OCI-LY3 (cell line): Measurements from ENCODE around the gene TCF4.

Source experiments
- H2AFZ ChIP-seq: fragments of 200-600, 300-600 bp; shearing (Covaris generic); 2 replicates; pipeline ENCODE4 v1.6.0; 2014; ENCODE audit warnings: antibody characterized with exemption, low read depth, low read length
- H3K27ac ChIP-seq: fragments of 200-600, 300-600 bp; sonication (generic); 2 replicates; pipeline ENCODE4 v1.5.1; 2014; ENCODE audit warnings: mild to moderate bottlenecking, low read length, moderate library complexity, mixed read lengths
- H3K27me3 ChIP-seq: fragments of 200-600, 300-600 bp; sonication (generic); 2 replicates; pipeline ENCODE4 v1.6.1; 2014; ENCODE audit warnings: low read depth, low read length, mixed read lengths
- H3K36me3 ChIP-seq: fragments of 200-600, 300-600 bp; sonication (generic); replicated peaks from 2 replicates; pipeline ENCODE3; 2014; ENCODE audit warnings: low read depth, low read length, mixed read lengths
- H3K4me1 ChIP-seq: fragments of 300-600, 200-600 bp; sonication (generic); 2 replicates; pipeline ENCODE4 v1.6.1; 2014; ENCODE audit warnings: low read length, mixed read lengths
- H3K4me2 ChIP-seq: fragments of 200-600, 300-600 bp; sonication (generic); 2 replicates; pipeline ENCODE4 v1.6.1; 2014; ENCODE audit warnings: low read length, mixed read lengths
- H3K4me3 ChIP-seq: fragments of 300-600, 200-600 bp; sonication (generic); 2 replicates; pipeline ENCODE4 v1.5.1; 2014; ENCODE audit warnings: antibody characterized with exemption, mild to moderate bottlenecking, low read length, moderate library complexity
- H3K79me2 ChIP-seq: fragments of 300-600, 200-600 bp; shearing (Covaris generic); 2 replicates; pipeline ENCODE4 v1.6.1; 2014; ENCODE audit warnings: mild to moderate bottlenecking, low read length, mixed read lengths
- H3K9ac ChIP-seq: fragments of 300-600, 200-600 bp; shearing (Covaris generic); 2 replicates; pipeline ENCODE4 v1.6.0; 2014; ENCODE audit warnings: mild to moderate bottlenecking, low read length, moderate library complexity
- H3K9me3 ChIP-seq: fragments of 200-600, 300-600 bp; shearing (Covaris generic); 2 replicates; pipeline ENCODE4 v1.6.1; 2014; ENCODE audit warnings: low read length, mixed read lengths; ENCODE audit not compliant: insufficient read depth
- H4K20me1 ChIP-seq: fragments of 200-600, 300-600 bp; sonication (generic); 2 replicates; pipeline ENCODE4 v1.6.1; 2016; ENCODE audit warnings: low read length, mixed read lengths; ENCODE audit not compliant: insufficient read depth
- EZH2phosphoT487 ChIP-seq: fragments of 200-600 bp; shearing (Covaris generic); IDR thresholded peaks from 2 replicates; pipeline ENCODE4 v1.6.1; 2018; ENCODE audit warnings: antibody characterized with exemption, mixed run types, low read depth
- TF ChIP-seq, protein P1 (sequence below): fragments of 200-600, 300-600 bp; sonication (generic); IDR thresholded peaks from 2 replicates; pipeline ENCODE4 v1.5.1; 2014; ENCODE audit warnings: antibody characterized with exemption, low read length, low read depth

TCF4 gene

DNA sequence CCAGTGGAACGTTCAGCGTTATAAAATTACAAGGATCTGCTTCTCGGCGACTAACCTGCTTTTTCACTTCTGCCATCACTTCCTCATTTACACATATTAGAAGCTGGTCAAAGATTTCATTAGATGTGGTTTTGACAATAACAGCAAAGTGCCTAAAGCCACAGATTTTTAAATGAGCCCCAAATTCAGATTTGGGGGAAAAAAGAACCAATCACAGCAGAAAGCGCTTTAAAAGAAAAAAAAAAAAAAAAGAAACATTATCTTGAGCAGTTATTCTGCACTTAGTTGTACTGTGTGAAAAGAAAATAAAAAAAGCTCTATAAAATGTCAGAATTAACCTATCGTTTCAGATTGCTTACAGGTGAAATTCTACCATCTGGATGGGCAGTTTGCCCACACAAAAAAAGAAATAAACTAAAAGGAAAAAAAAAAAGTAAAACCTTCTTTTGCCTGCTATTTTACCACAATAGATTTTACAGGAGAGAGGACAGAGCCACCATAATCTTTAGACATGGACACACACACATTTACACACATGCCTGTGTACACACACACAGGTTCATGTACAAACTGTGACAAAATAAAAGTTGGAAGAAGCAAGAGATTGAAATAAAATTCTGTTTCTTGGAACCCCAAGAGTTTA lies 167.2 kb downstream of the TCF4 start:
- Histone ChIP-seq H3K79me2 (peaks cover 100% of the 10 kb centered on the region), H3K4me2 (peak overlapping the region; percentile 91)

DNA sequence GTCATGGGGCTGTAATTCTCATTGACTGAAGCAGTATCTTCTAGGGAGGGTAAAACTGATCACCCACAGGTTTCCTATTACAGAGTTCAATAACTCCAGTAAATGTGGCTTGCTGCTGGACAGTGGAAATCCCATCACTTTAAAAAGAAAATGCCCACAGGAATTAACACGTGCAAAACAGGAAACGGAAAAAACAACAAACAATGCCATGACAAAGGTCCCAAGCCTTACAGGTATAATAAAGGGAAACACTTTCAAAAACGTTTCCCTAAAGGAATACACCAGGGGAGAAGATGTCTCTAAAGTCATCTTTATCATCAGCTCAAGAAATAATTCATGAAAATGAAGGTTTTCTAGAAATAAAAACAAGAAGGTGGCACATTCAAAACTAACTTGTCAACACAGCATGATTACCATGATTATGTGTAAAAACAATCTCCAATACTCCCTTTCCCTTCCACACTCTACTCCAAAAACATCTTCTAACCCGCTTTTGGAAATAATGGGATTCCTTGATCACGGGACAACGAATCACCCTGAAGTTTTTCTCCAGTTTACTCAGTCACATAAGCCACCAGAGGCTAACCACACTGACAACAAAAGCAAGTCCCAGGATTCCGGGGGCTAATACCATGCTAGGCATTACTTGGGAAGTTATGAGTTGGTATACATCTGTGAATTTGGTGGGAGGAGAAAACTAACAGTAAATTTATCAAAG lies 167.9 kb downstream of the TCF4 start:
- H3K4me3 ChIP-seq, result peak overlapping the region; percentile 73
- H3K4me2 ChIP-seq, result peak overlapping the region; percentile 91
- H4K20me1 ChIP-seq, result peaks cover 98% of the 10 kb centered on the region
- peaks cover 8% of the 10 kb centered on the region for H3K36me3 ChIP-seq
- H3K27me3 ChIP-seq, result no peaks in the 10 kb centered on the region
- no peak overlapping the region for H2AFZ ChIP-seq
- peak overlapping the region; percentile 40 for H3K9ac ChIP-seq
- peaks cover 99% of the 10 kb centered on the region for H3K4me1 ChIP-seq
- H3K27ac ChIP-seq, result peak overlapping the region; percentile 71
- TF ChIP-seq, protein P1, sequence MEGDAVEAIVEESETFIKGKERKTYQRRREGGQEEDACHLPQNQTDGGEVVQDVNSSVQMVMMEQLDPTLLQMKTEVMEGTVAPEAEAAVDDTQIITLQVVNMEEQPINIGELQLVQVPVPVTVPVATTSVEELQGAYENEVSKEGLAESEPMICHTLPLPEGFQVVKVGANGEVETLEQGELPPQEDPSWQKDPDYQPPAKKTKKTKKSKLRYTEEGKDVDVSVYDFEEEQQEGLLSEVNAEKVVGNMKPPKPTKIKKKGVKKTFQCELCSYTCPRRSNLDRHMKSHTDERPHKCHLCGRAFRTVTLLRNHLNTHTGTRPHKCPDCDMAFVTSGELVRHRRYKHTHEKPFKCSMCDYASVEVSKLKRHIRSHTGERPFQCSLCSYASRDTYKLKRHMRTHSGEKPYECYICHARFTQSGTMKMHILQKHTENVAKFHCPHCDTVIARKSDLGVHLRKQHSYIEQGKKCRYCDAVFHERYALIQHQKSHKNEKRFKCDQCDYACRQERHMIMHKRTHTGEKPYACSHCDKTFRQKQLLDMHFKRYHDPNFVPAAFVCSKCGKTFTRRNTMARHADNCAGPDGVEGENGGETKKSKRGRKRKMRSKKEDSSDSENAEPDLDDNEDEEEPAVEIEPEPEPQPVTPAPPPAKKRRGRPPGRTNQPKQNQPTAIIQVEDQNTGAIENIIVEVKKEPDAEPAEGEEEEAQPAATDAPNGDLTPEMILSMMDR, result no peak
- TF ChIP-seq EZH2phosphoT487, result no peak
- H3K9me3 ChIP-seq, result no peaks in the 10 kb centered on the region
- peaks cover 100% of the 10 kb centered on the region for H3K79me2 ChIP-seq

More for the DNA sequence above, 167.2 kb downstream of the TCF4 start:
- Histone ChIP-seq H2AFZ (no peak overlapping the region), H3K27me3 (no peaks in the 10 kb centered on the region), H3K9me3 (no peaks in the 10 kb centered on the region), H3K27ac (peak overlapping the region; percentile 71), H4K20me1 (peaks cover 98% of the 10 kb centered on the region), H3K4me3 (peak overlapping the region; percentile 73), H3K36me3 (peaks cover 15% of the 10 kb centered on the region), H3K4me1 (peaks cover 99% of the 10 kb centered on the region), H3K9ac (peak overlapping the region; percentile 46)
- no peak for TF ChIP-seq EZH2phosphoT487
- TF ChIP-seq, protein P1, result no peak

GRCh38 chr18:55419132-55419946 lies 168.7 kb downstream of the TCF4 start:
- Histone ChIP-seq H3K79me2 (peaks cover 100% of the 10 kb centered on the region), H3K9ac (no peak overlapping the region), H3K4me1 (peaks cover 99% of the 10 kb centered on the region), H3K27ac (peak overlapping the region; percentile 71), H3K9me3 (no peaks in the 10 kb centered on the region), H3K4me3 (peak overlapping the region; percentile 73), H3K4me2 (peak overlapping the region; percentile 91), H3K36me3 (peaks cover 5% of the 10 kb centered on the region), H2AFZ (no peak overlapping the region), H4K20me1 (peaks cover 98% of the 10 kb centered on the region), H3K27me3 (no peaks in the 10 kb centered on the region)
- TF ChIP-seq EZH2phosphoT487, result no peak
- TF ChIP-seq, protein P1, result no peak

GRCh38 chr18:55418439-55418838 lies 169.6 kb downstream of the TCF4 start:
- Histone ChIP-seq H3K4me2 (peak overlapping the region; percentile 91), H4K20me1 (peaks cover 98% of the 10 kb centered on the region), H3K4me1 (peaks cover 98% of the 10 kb centered on the region), H3K4me3 (peak overlapping the region; percentile 12), H2AFZ (no peak overlapping the region), H3K27ac (peak overlapping the region; percentile 71), H3K79me2 (peaks cover 100% of the 10 kb centered on the region), H3K36me3 (peaks cover 9% of the 10 kb centered on the region), H3K27me3 (no peaks in the 10 kb centered on the region), H3K9ac (no peak overlapping the region), H3K9me3 (no peaks in the 10 kb centered on the region)
- no peak for TF ChIP-seq EZH2phosphoT487
- TF ChIP-seq, protein P1, result no peak
